Neural progenitor cell (in vitro differentiated cells): ENCODE measurements around the gene LDB2.

Experiments used
- EZH2 ChIP-seq: fragments of 200-600 bp; sonication (generic); IDR thresholded peaks from 2 replicates; pipeline ENCODE4 v1.6.1; 2017; ENCODE audit warnings: antibody characterized with exemption, mild to moderate bottlenecking, moderate library complexity
- TF ChIP-seq, protein P1 (sequence below): fragments of 200-600 bp; sonication (generic); IDR thresholded peaks from 2 replicates; pipeline ENCODE4 v1.5.1; 2017; ENCODE audit warnings: antibody characterized with exemption, mild to moderate bottlenecking

GRCh38 chr4:16692046-16692445 is 206.4 kb downstream of the LDB2 start:
- TF ChIP-seq, protein P1, sequence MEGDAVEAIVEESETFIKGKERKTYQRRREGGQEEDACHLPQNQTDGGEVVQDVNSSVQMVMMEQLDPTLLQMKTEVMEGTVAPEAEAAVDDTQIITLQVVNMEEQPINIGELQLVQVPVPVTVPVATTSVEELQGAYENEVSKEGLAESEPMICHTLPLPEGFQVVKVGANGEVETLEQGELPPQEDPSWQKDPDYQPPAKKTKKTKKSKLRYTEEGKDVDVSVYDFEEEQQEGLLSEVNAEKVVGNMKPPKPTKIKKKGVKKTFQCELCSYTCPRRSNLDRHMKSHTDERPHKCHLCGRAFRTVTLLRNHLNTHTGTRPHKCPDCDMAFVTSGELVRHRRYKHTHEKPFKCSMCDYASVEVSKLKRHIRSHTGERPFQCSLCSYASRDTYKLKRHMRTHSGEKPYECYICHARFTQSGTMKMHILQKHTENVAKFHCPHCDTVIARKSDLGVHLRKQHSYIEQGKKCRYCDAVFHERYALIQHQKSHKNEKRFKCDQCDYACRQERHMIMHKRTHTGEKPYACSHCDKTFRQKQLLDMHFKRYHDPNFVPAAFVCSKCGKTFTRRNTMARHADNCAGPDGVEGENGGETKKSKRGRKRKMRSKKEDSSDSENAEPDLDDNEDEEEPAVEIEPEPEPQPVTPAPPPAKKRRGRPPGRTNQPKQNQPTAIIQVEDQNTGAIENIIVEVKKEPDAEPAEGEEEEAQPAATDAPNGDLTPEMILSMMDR: no peak
- TF ChIP-seq EZH2: no peak
